Activated CD4-positive, alpha-beta T cell treated with anti-CD3 and anti-CD28 coated beads, Interleukin-2, amount 50 U/mL, for 48 hours (primary cell): ENCODE measurements around the gene ETNK2.
"Not testable (repeated sequence)": the region's sequence is repeated elsewhere in the genome, so short reads cannot be mapped to it uniquely, and the experiment has no call there.

Experiments
- DNase-seq, 2 experiments: peaks; one replicate each; pipeline ENCODE4 v3.0.0-alpha.2; 2020

ETNK2 gene

GRCh38 chr1:204123376-204123775 lies 28.5 kb downstream of the ETNK2 start:
- DNase-seq: peak in 1 of 2 experiments; percentile 24

- DNase-seq: no peak
Measured at GRCh38 chr1:204121840-204122555, 29.8 kb downstream of the ETNK2 start.

GRCh38 chr1:204116539-204116938 lies 35.3 kb downstream of the ETNK2 start:
- no peak for DNase-seq

- no peak for DNase-seq
Measured at GRCh38 chr1:204115116-204115515, 36.7 kb downstream of the ETNK2 start.

- no peak for DNase-seq
Measured at GRCh38 chr1:204114606-204115005, 37.2 kb downstream of the ETNK2 start.

GRCh38 chr1:204113896-204114295 lies 37.9 kb downstream of the ETNK2 start:
- DNase-seq: no peak

- no peak for DNase-seq
Measured at GRCh38 chr1:204112876-204113730, 38.7 kb downstream of the ETNK2 start.

- DNase-seq: no peak
Measured at GRCh38 chr1:204110894-204111633, 40.8 kb downstream of the ETNK2 start.

- no peak for DNase-seq
Measured at GRCh38 chr1:204108312-204109141, 43.3 kb downstream of the ETNK2 start.

GRCh38 chr1:204107892-204108291 lies 44.0 kb downstream of the ETNK2 start:
- no peak for DNase-seq

GRCh38 chr1:204106825-204107224 lies 45.0 kb downstream of the ETNK2 start:
- DNase-seq: no peak

- DNase-seq: no peak
Measured at GRCh38 chr1:204105131-204105515, 46.7 kb downstream of the ETNK2 start.

- peak in 1 of 2 experiments; percentile 22 for DNase-seq
Measured at GRCh38 chr1:204104331-204105130, 47.3 kb downstream of the ETNK2 start.

- DNase-seq: no peak
Measured at GRCh38 chr1:204103431-204103741, 48.5 kb downstream of the ETNK2 start.

GRCh38 chr1:204102739-204103430 lies 49.0 kb downstream of the ETNK2 start:
- peak in 1 of 2 experiments; percentile 23 for DNase-seq

- DNase-seq: peak in 1 of 2 experiments; percentile 11
Measured at GRCh38 chr1:204102029-204102611, 49.7 kb downstream of the ETNK2 start.

- DNase-seq: not testable (repeated sequence)
Measured at GRCh38 chr1:204099754-204100153, 52.1 kb downstream of the ETNK2 start.

GRCh38 chr1:204098683-204099082 lies 53.2 kb downstream of the ETNK2 start:
- DNase-seq: no peak

- no peak for DNase-seq
Measured at GRCh38 chr1:204096931-204097330, 54.9 kb downstream of the ETNK2 start.

GRCh38 chr1:204094856-204095634 lies 56.8 kb downstream of the ETNK2 start:
- DNase-seq: no peak
